ENCODE results near the gene GUCA1C.

The GUCA1C gene
- total RNA-seq = 0 reads per million in 2 experiments

- DNase-seq (ENCODE audit: low read depth) = no peak
Measured at GRCh38 chr3:108953700-108954099, at the start of gene GUCA1C. Gene GUCA1C, minus strand, starts transcription at chr3:108953879. Its CDS starts 117 bp downstream, at chr3:108953762.

GRCh38 chr3:108998436-108998835 is 44.8 kb upstream of the GUCA1C start:
- no peak for DNase-seq (ENCODE audit: low read depth)

GRCh38 chr3:108985844-108986243 is 32.2 kb upstream of the GUCA1C start:
- DNase-seq (ENCODE audit: low read depth) = no peak

- DNase-seq (ENCODE audit: low read depth) = no peak
Measured at GRCh38 chr3:108983051-108983450, 29.4 kb upstream of the GUCA1C start.

GRCh38 chr3:108976058-108976457 is 22.4 kb upstream of the GUCA1C start:
- DNase-seq (ENCODE audit: low read depth) = no peak

- no peak for DNase-seq (ENCODE audit: low read depth)
Measured at GRCh38 chr3:108973019-108973418, 19.3 kb upstream of the GUCA1C start.

- DNase-seq (ENCODE audit: low read depth) = no peak
Measured at GRCh38 chr3:108972482-108972881, 18.8 kb upstream of the GUCA1C start.

- DNase-seq (ENCODE audit: low read depth) = no peak
Measured at GRCh38 chr3:108970561-108970960, 16.9 kb upstream of the GUCA1C start.

GRCh38 chr3:108966773-108967172 is 13.1 kb upstream of the GUCA1C start:
- no peak for DNase-seq (ENCODE audit: low read depth)

GRCh38 chr3:108959017-108959416 is 5.3 kb upstream of the GUCA1C start:
- no peak for DNase-seq (ENCODE audit: low read depth)

- DNase-seq (ENCODE audit: low read depth) = no peak
Measured at GRCh38 chr3:108953210-108953609, 469 bp downstream of the GUCA1C start.

GRCh38 chr3:108951820-108952501 is 1.7 kb downstream of the GUCA1C start:
- DNase-seq (ENCODE audit: low read depth) = no peak

- no peak for DNase-seq (ENCODE audit: low read depth)
Measured at GRCh38 chr3:108947855-108948254, 5.8 kb downstream of the GUCA1C start.

- no peak for DNase-seq (ENCODE audit: low read depth)
Measured at GRCh38 chr3:108946292-108947285, 7.1 kb downstream of the GUCA1C start.

- no peak for DNase-seq (ENCODE audit: low read depth)
Measured at GRCh38 chr3:108940568-108941263, 13.0 kb downstream of the GUCA1C start.

GRCh38 chr3:108940166-108940565 is 13.5 kb downstream of the GUCA1C start:
- no peak for DNase-seq (ENCODE audit: low read depth)

- DNase-seq (ENCODE audit: low read depth) = no peak
Measured at GRCh38 chr3:108936924-108937689, 16.6 kb downstream of the GUCA1C start.

GRCh38 chr3:108931035-108931434 is 22.6 kb downstream of the GUCA1C start:
- DNase-seq (ENCODE audit: low read depth) = no peak

- DNase-seq (ENCODE audit: low read depth) = no peak
Measured at GRCh38 chr3:108918866-108919265, 34.8 kb downstream of the GUCA1C start.

- DNase-seq (ENCODE audit: low read depth) = peak; percentile 38
Measured at GRCh38 chr3:108914774-108915641, 38.7 kb downstream of the GUCA1C start.

GRCh38 chr3:108909799-108910198 is 43.9 kb downstream of the GUCA1C start:
- no peak for DNase-seq (ENCODE audit: low read depth)

All from T follicular helper cell (primary cell).